Activated CD8-positive, alpha-beta T cell treated with anti-CD3 and anti-CD28 coated beads, Interleukin-2, amount 10 ng/mL, durations not matched to agents 7 days and 5 days (primary cell): ENCODE data around the gene IKZF1. TPM values are rescaled to one million over a fixed set of nuclear protein-coding genes. Genes with fewer than 3 reads are reported as not detected.

ENCODE experiments used
- ATAC-seq: fragments of 150-1000 bp; cut with Tn5 transposase; one replicate; pipeline ENCODE4 v1.10.0; 2021; ENCODE audit warnings: moderate library complexity
- CTCF ChIA-PET: fragments of 350-600 bp; sonication (Branson Sonifier 250); formaldehyde crosslinking; loops from one replicate; lab custom pipeline; 2021; ENCODE audit warnings: antibody characterized with exemption; lab: Charles Lee
- POLR2A ChIA-PET: fragments of 350-600 bp; sonication (Branson Sonifier 250); formaldehyde crosslinking; loops from one replicate; lab custom pipeline; 2021; ENCODE audit warnings: antibody characterized with exemption; lab: Charles Lee
- DNase-seq: peaks from one replicate; pipeline ENCODE4 v3.0.0-alpha.2; 2020
- H3K27ac Mint-ChIP-seq: one replicate; pipeline ENCODE4 v1.8.0; 2021; ENCODE audit warnings: mild to moderate bottlenecking, mixed read lengths
- H3K27me3 Mint-ChIP-seq: one replicate; pipeline ENCODE4 v1.8.0; 2021; ENCODE audit warnings: low read depth, mixed read lengths
- H3K36me3 Mint-ChIP-seq: one replicate; pipeline ENCODE4 v1.8.0; 2021; ENCODE audit warnings: low read depth, mixed read lengths
- H3K4me1 Mint-ChIP-seq: one replicate; pipeline ENCODE4 v1.8.0; 2021; ENCODE audit warnings: low read depth, mixed read lengths
- H3K4me3 Mint-ChIP-seq: one replicate; pipeline ENCODE4 v1.8.0; 2021; ENCODE audit warnings: mild to moderate bottlenecking, mixed read lengths
- H3K9me3 Mint-ChIP-seq: one replicate; pipeline ENCODE4 v1.8.0; 2022; ENCODE audit warnings: mixed read lengths; ENCODE audit not compliant: insufficient read depth
- total RNA-seq, 2 experiments: library from RNA; stranded (reverse); gene quantifications; one replicate each; pipeline ENCODE4 v1.2.3, GENCODE V29; 2021

The IKZF1 gene
- total RNA-seq, 2 experiments from 2014 or later = 370 to 374 TPM

DNA sequence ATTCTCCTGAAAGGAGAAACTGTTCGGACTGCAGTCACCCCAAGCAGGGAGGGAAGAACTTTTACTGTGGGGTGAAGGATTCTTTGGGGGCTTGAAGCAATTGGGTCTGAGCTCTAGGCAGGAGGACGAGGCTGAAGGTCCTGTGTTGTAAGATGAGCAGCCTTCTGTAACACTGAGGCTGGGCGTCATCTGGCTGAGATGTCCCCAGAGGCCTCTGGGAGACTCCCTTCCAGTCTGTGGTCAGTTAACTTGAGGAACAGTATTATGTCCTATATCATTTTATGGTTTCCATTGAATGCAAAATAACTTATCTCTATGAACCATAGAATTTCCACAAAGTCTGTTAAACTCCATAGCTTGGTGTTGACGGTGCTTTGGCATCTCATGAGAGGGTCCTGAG lies 119.3 kb downstream of the IKZF1 start:
- no peak for ATAC-seq
- Mint-ChIP-seq H3K4me3 (no peak overlapping the region), H3K36me3 (no peaks in the 10 kb centered on the region), H3K9me3 (no peaks in the 10 kb centered on the region), H3K4me1 (no peaks in the 10 kb centered on the region), H3K27me3 (no peaks in the 10 kb centered on the region), H3K27ac (no peak overlapping the region)
- no peak for DNase-seq
- POLR2A ChIA-PET = no interaction called here
- CTCF ChIA-PET = interaction anchor here (0.8 to 1.5 kb wide), 6 partner anchors 11 to 331 kb away, joined by 3 to 4 read pairs (median 3); no protein-coding TSS in a partner anchor

GRCh38 chr7:50425318-50425717 lies 120.8 kb downstream of the IKZF1 start:
- ChIA-PET POLR2A (interaction anchor here (0.9 kb wide), 1 partner anchor 220 kb away, joined by 3 read pairs; no protein-coding TSS in a partner anchor), CTCF (interaction anchor here (0.9 to 1.1 kb wide), 5 partner anchors 10 to 716 kb away, joined by 3 read pairs; no protein-coding TSS in a partner anchor)
- Mint-ChIP-seq H3K4me1 (no peaks in the 10 kb centered on the region), H3K9me3 (no peaks in the 10 kb centered on the region), H3K27ac (no peak overlapping the region), H3K36me3 (no peaks in the 10 kb centered on the region), H3K27me3 (no peaks in the 10 kb centered on the region), H3K4me3 (no peak overlapping the region)
- DNase-seq (no peak), ATAC-seq (no peak)

GRCh38 chr7:50426280-50427045 lies 121.9 kb downstream of the IKZF1 start:
- H3K36me3 Mint-ChIP-seq = no peaks in the 10 kb centered on the region
- H3K4me1 Mint-ChIP-seq = no peaks in the 10 kb centered on the region
- ChIA-PET POLR2A (no interaction called here), CTCF (interaction anchor here (1.7 to 3.3 kb wide), 3 partner anchors 9 to 332 kb away, joined by 5 to 30 read pairs (median 5); a partner anchor contains a TSS)
- no peaks in the 10 kb centered on the region for H3K27me3 Mint-ChIP-seq
- H3K4me3 Mint-ChIP-seq = no peak overlapping the region
- H3K27ac Mint-ChIP-seq = no peak overlapping the region
- H3K9me3 Mint-ChIP-seq = no peaks in the 10 kb centered on the region
- DNase-seq (no peak), ATAC-seq (no peak)

DNA sequence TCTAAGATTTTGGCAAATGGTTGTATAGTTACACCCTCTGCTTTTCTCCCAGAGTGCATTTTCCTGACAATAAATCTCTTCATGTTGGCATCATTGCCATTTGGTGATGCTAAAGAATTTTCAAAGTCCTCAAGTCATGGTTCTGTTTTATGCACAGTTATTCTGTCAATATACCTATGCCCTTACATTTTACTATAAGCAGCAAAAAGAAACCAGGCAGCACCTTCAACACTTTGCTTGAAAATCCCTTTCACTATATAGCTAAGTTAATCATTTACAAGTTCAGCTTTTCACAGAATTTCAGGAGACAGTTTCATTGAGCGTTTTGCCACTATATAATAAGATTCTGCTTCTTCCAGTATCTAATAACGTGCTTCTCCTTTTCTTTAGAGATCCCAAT lies 123.0 kb downstream of the IKZF1 start:
- no peak for ATAC-seq
- no peaks in the 10 kb centered on the region for H3K4me1 Mint-ChIP-seq
- H3K27ac Mint-ChIP-seq = no peak overlapping the region
- no peaks in the 10 kb centered on the region for H3K9me3 Mint-ChIP-seq
- ChIA-PET CTCF (interaction anchor here (1.7 to 3.3 kb wide), 3 partner anchors 10 to 333 kb away, joined by 5 to 30 read pairs (median 5); a partner anchor contains a TSS), POLR2A (no interaction called here)
- DNase-seq = no peak
- no peaks in the 10 kb centered on the region for H3K27me3 Mint-ChIP-seq
- H3K36me3 Mint-ChIP-seq = no peaks in the 10 kb centered on the region
- no peak overlapping the region for H3K4me3 Mint-ChIP-seq

GRCh38 chr7:50428911-50429310 lies 124.4 kb downstream of the IKZF1 start:
- H3K36me3 Mint-ChIP-seq = no peaks in the 10 kb centered on the region
- ChIA-PET POLR2A (no interaction called here), CTCF (interaction anchor here (2.1 to 3.3 kb wide), 2 partner anchors 11 to 334 kb away, joined by 5 to 30 read pairs; a partner anchor contains a TSS)
- H3K27me3 Mint-ChIP-seq = no peaks in the 10 kb centered on the region
- DNase-seq = no peak
- H3K27ac Mint-ChIP-seq = no peak overlapping the region
- ATAC-seq = no peak
- no peak overlapping the region for H3K4me3 Mint-ChIP-seq
- H3K9me3 Mint-ChIP-seq = no peaks in the 10 kb centered on the region
- H3K4me1 Mint-ChIP-seq = no peaks in the 10 kb centered on the region

GRCh38 chr7:50431316-50431715 lies 126.8 kb downstream of the IKZF1 start:
- ATAC-seq (no peak), DNase-seq (no peak)
- Mint-ChIP-seq H3K27me3 (no peaks in the 10 kb centered on the region), H3K4me3 (no peak overlapping the region), H3K4me1 (peaks cover 2% of the 10 kb centered on the region), H3K9me3 (no peaks in the 10 kb centered on the region), H3K27ac (no peak overlapping the region), H3K36me3 (no peaks in the 10 kb centered on the region)
- ChIA-PET CTCF (interaction anchor here (1.4 kb wide), 1 partner anchor 14 kb away, joined by 6 read pairs; no protein-coding TSS in a partner anchor), POLR2A (no interaction called here)

- no peak for ATAC-seq
- no peak for DNase-seq
- Mint-ChIP-seq H3K27me3 (no peaks in the 10 kb centered on the region), H3K27ac (no peak overlapping the region), H3K4me3 (no peak overlapping the region), H3K9me3 (no peaks in the 10 kb centered on the region), H3K4me1 (peaks cover 2% of the 10 kb centered on the region), H3K36me3 (peaks cover 2% of the 10 kb centered on the region)
- ChIA-PET CTCF (interaction anchor here (1.4 to 2.0 kb wide), 4 partner anchors 11 to 21 kb away, joined by 4 to 6 read pairs (median 5); no protein-coding TSS in a partner anchor), POLR2A (no interaction called here)
Measured at GRCh38 chr7:50431722-50432305, 127.3 kb downstream of the IKZF1 start.

DNA sequence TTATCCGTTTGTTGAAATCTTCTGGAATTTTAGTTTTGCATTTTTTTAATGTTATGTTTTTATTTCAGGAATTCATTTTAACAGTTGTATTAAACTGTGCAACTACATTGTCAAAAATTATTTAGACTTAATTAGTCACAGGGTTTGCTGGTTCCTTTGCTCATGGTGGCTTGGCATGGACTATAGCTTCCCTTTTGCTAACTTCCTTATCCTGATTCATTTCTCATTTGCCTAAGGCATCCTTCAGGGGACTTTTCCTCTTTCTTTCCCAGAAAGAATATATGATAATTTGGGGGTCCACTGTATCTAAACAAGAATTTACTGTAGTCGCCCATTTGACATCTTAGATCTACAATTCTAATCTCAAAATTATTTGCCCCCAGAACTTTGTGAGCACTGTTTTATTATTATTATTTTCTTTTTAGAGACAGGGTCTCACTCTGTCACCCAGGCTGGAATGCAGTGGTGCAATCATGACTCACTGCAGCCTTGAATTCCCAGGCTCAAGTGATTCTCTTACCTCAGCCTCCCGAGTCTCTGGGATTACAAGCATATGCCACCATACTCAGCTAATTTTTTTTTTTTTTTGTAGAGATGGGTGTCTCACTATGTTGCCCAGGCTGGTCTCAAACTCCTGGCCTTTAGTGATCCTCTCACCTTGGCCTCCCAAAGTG lies 131.8 kb downstream of the IKZF1 start:
- CTCF ChIA-PET = interaction anchor here (1.3 kb wide), 1 partner anchor 343 kb away, joined by 4 read pairs; the partner anchor contains the start of gene ZPBP
- Mint-ChIP-seq H3K27ac (no peak overlapping the region), H3K4me1 (peaks cover 2% of the 10 kb centered on the region), H3K36me3 (peaks cover 32% of the 10 kb centered on the region), H3K9me3 (no peaks in the 10 kb centered on the region), H3K27me3 (no peaks in the 10 kb centered on the region), H3K4me3 (no peak overlapping the region)
- POLR2A ChIA-PET = no interaction called here
- ATAC-seq = no peak
- no peak for DNase-seq

DNA sequence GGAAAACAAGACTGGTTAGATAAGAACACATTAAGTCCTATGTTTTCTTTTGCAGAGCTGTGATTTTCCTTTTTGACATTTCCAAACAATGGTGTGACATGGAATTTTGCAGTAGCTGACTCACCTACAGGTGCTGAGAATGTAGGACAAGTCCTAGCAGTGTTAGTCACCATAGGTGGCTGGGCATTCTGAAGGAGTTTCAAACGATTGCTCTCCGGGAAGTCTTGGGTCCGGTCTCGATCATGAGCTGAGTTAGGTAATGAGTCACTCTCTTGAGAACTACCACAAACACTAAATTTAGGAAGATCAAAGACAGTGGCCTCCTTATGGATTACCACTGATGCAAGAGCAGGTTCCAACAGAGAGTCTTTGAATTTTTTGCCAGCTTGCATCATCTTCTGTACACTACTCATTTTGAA lies 142.0 kb downstream of the IKZF1 start:
- H3K9me3 Mint-ChIP-seq = no peaks in the 10 kb centered on the region
- no peak overlapping the region for H3K27ac Mint-ChIP-seq
- H3K4me3 Mint-ChIP-seq = no peak overlapping the region
- CTCF ChIA-PET = interaction anchor here (0.7 to 2.1 kb wide), 7 partner anchors 21 to 354 kb away, joined by 3 to 7 read pairs (median 3); partner anchors contain the start of gene ZPBP
- H3K36me3 Mint-ChIP-seq = peaks cover 55% of the 10 kb centered on the region
- ATAC-seq = no peak
- POLR2A ChIA-PET = no interaction called here
- H3K27me3 Mint-ChIP-seq = no peaks in the 10 kb centered on the region
- no peak for DNase-seq
- peaks cover 63% of the 10 kb centered on the region for H3K4me1 Mint-ChIP-seq

GRCh38 chr7:50448823-50449222 lies 144.3 kb downstream of the IKZF1 start:
- DNase-seq = no peak
- peaks cover 62% of the 10 kb centered on the region for H3K4me1 Mint-ChIP-seq
- H3K36me3 Mint-ChIP-seq = peaks cover 40% of the 10 kb centered on the region
- ChIA-PET POLR2A (interaction anchor here (0.5 to 1.4 kb wide), 2 partner anchors 9 to 56 kb away, joined by 3 read pairs; no protein-coding TSS in a partner anchor), CTCF (interaction anchor here (0.7 to 1.8 kb wide), 9 partner anchors 11 to 714 kb away, joined by 3 to 5 read pairs (median 4); no protein-coding TSS in a partner anchor)
- H3K27ac Mint-ChIP-seq = peak overlapping the region; percentile 96
- H3K4me3 Mint-ChIP-seq = peak overlapping the region; percentile 93
- no peak for ATAC-seq
- H3K27me3 Mint-ChIP-seq = peaks cover 5% of the 10 kb centered on the region
- H3K9me3 Mint-ChIP-seq = no peaks in the 10 kb centered on the region

DNA sequence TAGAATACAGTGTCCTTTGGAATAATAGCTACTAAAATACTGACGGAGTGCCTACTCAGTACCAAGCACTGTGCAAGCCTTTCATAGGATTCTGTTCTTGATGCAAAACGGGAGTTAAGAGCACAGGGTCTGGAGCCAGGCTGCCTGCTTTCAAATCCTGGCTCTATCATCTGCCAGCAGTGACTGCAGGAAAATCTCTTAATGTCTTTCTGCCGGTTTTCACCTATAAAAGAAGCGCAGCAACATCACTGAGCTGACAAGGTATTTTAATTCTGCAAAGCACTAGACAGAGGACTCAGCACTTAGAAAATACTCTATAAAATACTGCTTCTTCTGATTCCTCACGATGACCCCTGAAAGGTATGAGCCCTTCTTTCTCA lies 145.0 kb downstream of the IKZF1 start:
- H3K27ac Mint-ChIP-seq = peak overlapping the region; percentile 96
- peaks cover 55% of the 10 kb centered on the region for H3K4me1 Mint-ChIP-seq
- ChIA-PET POLR2A (interaction anchor here (1.4 kb wide), 1 partner anchor 10 kb away, joined by 3 read pairs; no protein-coding TSS in a partner anchor), CTCF (interaction anchor here (1.0 to 1.8 kb wide), 7 partner anchors 16 to 357 kb away, joined by 3 to 6 read pairs (median 5); no protein-coding TSS in a partner anchor)
- ATAC-seq (no peak), DNase-seq (no peak)
- peak overlapping the region; percentile 93 for H3K4me3 Mint-ChIP-seq
- peaks cover 33% of the 10 kb centered on the region for H3K36me3 Mint-ChIP-seq
- H3K9me3 Mint-ChIP-seq = no peaks in the 10 kb centered on the region
- H3K27me3 Mint-ChIP-seq = peaks cover 5% of the 10 kb centered on the region
